T-helper 2 cell treated with Interferon-gamma antibody and Interleukin-4, amounts not matched to agents 5 μg/mL and 100 μg/mL, for 36 hours (primary cell): ENCODE measurements around the gene KIF26B.
"Not testable (repeated sequence)": the region's sequence is repeated elsewhere in the genome, so short reads cannot be mapped to it uniquely, and the experiment has no call there.

Experiments
- DNase-seq: peaks from one replicate; pipeline ENCODE4 v3.0.0; 2021; ENCODE audit warnings: low spot score
- H3K27ac Mint-ChIP-seq: one replicate; pipeline ENCODE4 v1.8.0; 2021; ENCODE audit warnings: mild to moderate bottlenecking, mixed read lengths
- H3K27me3 Mint-ChIP-seq: one replicate; pipeline ENCODE4 v1.8.0; 2021; ENCODE audit warnings: low read depth, mixed read lengths
- H3K36me3 Mint-ChIP-seq: one replicate; pipeline ENCODE4 v1.8.0; 2021; ENCODE audit warnings: low read depth, mixed read lengths
- H3K4me1 Mint-ChIP-seq: one replicate; pipeline ENCODE4 v1.8.0; 2021; ENCODE audit warnings: low read depth, mixed read lengths
- H3K4me3 Mint-ChIP-seq: one replicate; pipeline ENCODE4 v1.8.0; 2022; ENCODE audit warnings: mild to moderate bottlenecking, moderate library complexity, mixed read lengths
- H3K9me3 Mint-ChIP-seq: one replicate; pipeline ENCODE4 v1.8.0; 2021; ENCODE audit warnings: mixed read lengths

The KIF26B gene

DNA sequence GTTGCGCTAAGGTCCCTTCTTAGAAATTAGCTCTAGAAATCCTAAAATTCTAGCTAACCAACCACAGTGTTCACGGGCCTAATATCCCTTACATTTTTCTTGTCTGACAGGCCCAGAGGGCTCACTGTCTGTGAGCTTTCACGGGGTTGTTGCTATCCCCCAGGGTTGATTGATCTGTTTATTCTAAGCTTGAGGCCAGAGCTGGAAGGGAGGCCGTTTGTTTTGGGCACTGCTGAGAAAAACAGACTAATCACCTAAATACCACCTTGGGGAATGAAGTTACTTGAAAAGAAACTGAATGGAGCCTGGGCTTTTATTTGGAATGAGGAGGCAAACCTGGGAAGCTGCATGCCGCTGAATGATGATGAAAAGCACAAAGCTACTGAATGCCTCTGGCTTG lies 162.4 kb downstream of the KIF26B start:
- Mint-ChIP-seq H3K4me1 (no peaks in the 10 kb centered on the region), H3K36me3 (no peaks in the 10 kb centered on the region), H3K9me3 (no peaks in the 10 kb centered on the region), H3K27me3 (no peaks in the 10 kb centered on the region), H3K27ac (no peak overlapping the region), H3K4me3 (no peak overlapping the region)
- DNase-seq = no peak

DNA sequence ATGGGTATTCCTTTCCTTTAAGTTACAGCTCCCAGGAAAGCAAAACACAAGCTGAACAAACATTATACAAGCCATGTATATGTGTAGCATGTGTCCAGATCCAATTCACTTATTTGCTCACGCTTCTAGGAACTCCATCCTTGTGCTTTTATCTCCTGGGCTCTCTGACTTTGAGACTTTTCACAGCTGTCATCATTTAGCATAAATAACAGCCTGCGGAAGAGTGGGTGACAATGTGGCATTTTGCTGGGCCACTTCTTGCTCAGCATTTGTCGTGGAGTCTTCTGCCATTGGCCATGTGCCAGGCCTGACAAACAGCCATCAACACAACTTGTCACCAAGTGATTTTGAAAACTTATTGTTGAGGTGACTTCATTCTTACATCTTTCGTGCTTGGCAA lies 164.3 kb downstream of the KIF26B start:
- H3K4me1 Mint-ChIP-seq = no peaks in the 10 kb centered on the region
- H3K27me3 Mint-ChIP-seq = no peaks in the 10 kb centered on the region
- no peak overlapping the region for H3K4me3 Mint-ChIP-seq
- no peaks in the 10 kb centered on the region for H3K9me3 Mint-ChIP-seq
- H3K27ac Mint-ChIP-seq = no peak overlapping the region
- H3K36me3 Mint-ChIP-seq = no peaks in the 10 kb centered on the region
- DNase-seq = no peak

DNA sequence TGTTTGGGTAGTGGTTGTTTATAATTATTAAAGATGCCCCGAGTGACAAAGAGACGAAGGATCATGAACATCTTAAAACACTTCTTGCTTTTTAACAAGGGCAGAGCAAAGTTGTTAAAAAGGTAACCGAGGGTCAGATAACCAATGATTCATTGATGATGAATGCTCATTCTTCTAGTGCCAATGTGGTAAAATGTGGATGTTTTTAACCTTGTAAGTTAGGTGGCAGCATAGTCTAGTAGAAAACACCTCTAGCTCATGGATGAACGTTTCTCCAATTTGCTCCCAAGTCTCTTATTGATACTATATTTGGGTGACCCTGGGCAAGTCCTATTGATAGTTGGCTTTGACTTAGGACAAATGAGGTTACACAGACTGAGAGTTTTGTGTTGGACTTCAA lies 167.9 kb downstream of the KIF26B start:
- DNase-seq = no peak
- Mint-ChIP-seq H3K27me3 (no peaks in the 10 kb centered on the region), H3K27ac (no peak overlapping the region)

DNA sequence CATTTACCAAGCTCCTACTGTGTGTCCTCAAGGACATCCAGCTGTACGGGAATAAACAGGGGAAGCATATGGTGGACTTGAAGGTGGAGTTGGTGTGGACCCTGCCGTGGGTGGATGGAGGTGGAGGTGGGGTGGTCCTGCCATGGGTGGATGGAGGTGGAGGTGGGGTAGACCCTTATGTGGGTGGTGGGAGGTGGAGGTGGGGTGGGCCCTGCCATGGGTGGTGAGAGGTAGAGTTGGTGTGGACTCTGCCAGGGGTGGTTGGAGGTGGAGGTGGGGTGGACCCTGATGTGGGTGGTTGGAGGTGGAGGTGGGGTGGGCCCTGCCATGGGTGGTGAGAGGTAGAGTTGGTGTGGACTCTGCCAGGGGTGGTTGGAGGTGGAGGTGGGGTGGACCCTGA lies 169.0 kb downstream of the KIF26B start:
- not testable (repeated sequence) for H3K4me3 Mint-ChIP-seq, H3K27me3 Mint-ChIP-seq, H3K4me1 Mint-ChIP-seq, H3K36me3 Mint-ChIP-seq, H3K27ac Mint-ChIP-seq, DNase-seq, H3K9me3 Mint-ChIP-seq

More for the DNA sequence above, 167.9 kb downstream of the KIF26B start:
- Mint-ChIP-seq H3K4me1 (no peaks in the 10 kb centered on the region), H3K9me3 (no peaks in the 10 kb centered on the region), H3K4me3 (no peak overlapping the region), H3K36me3 (no peaks in the 10 kb centered on the region)

DNA sequence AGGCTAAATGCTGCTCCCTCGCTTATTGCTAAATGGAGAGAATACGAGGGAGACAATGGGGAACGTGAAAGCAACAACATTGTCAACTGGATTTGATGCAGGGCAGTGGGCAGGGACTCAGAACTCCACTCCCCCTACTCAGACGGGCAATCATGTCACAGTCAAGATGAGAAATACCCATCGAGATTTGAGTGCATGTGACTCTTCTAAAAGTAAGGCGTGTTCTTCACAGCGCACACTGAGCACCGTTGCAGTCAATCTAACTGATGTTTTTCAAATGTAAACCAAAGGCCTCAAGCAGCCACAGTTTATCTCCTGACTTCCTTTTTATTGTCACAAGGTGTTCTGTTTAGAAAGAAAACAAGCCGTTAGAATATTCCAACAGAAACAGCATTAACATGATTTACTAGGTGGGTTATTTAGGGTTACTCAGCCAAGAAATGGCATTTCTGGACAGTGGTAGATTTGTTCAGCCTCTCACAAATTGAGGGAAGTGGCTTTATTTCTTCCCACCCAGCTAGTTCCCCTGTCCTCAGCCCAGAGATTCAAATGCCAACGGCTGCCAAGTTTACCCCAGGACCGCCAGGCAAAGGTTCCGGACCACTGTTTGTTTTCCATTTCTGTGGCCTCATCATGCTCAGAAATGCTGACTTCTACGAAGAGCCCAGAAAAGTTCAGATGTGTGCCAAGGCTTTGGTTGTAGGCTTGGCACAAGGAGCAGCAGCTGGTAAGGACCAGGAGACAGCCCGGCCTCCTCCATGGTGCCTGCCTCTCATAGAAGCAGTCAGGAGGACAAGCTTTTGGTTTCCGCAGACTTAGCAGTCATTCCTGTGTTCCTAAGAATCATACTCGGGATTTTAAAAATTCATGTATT lies 171.4 kb downstream of the KIF26B start:
- DNase-seq = no peak
- Mint-ChIP-seq H3K4me1 (no peaks in the 10 kb centered on the region), H3K27ac (no peak overlapping the region), H3K4me3 (no peak overlapping the region), H3K9me3 (no peaks in the 10 kb centered on the region), H3K36me3 (no peaks in the 10 kb centered on the region), H3K27me3 (no peaks in the 10 kb centered on the region)

DNA sequence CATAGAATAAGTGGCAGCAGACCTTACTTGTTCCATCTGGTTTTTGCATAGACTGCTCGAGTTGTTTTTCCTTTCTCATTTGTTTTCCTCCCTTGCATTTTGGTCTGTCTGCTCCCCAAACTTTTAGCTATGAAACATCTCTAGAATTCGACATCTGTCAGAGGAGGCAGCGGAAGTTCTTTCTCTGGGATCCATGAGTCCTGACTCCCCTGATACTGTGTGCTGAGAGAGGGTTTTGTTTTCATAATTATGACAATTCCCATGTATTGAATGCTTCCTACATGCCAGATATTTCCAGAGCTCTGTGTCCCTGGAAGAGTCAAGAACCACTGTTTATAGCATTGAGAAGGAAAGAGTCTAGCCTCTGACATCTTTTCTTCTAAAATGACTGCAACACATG lies 172.6 kb downstream of the KIF26B start:
- Mint-ChIP-seq H3K27me3 (no peaks in the 10 kb centered on the region), H3K4me1 (no peaks in the 10 kb centered on the region), H3K36me3 (no peaks in the 10 kb centered on the region), H3K9me3 (no peaks in the 10 kb centered on the region), H3K27ac (no peak overlapping the region), H3K4me3 (no peak overlapping the region)
- DNase-seq = no peak

DNA sequence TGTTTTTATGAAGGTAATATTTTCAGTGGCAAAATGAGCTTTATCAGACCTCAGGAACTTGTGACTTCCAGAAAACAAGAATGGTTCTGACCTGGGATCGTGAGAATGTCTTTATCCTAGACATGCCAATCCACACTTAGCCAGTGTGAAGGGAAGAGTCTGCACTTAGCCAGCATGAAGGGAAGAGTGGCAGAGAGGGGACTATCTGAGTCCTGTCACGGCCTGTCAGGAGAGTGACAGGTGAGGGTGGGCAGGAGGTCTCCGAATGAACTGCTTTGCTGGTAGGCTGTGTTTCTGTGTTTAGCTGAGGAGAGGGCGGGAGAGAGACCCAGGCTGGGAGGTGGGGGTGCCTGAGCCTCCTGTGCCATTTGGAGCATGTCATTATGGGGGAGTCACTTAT lies 173.1 kb downstream of the KIF26B start:
- Mint-ChIP-seq H3K36me3 (no peaks in the 10 kb centered on the region), H3K4me1 (peaks cover 3% of the 10 kb centered on the region), H3K4me3 (no peak overlapping the region), H3K27ac (no peak overlapping the region), H3K27me3 (no peaks in the 10 kb centered on the region), H3K9me3 (no peaks in the 10 kb centered on the region)
- DNase-seq = no peak

DNA sequence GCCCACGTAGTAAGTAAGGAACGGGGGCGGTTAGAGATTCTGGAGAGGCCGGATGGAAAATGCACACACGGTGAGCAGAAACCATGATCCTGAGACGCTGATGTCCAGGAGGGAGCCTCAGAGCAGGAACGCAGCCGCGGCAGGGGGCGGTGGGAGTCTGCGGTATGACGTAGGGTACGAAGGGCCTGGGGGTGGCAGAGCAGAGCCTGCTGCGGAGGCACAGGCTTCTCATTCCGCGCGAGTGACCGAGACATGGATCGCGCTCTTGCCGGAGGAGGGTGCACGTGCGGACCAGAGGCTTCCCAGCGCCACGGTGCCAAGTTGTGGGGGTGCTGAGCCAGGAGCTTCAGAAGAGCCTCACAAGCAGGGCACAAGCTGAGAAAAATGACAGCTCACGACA lies 176.2 kb downstream of the KIF26B start:
- H3K4me1 Mint-ChIP-seq = peaks cover 3% of the 10 kb centered on the region

DNA sequence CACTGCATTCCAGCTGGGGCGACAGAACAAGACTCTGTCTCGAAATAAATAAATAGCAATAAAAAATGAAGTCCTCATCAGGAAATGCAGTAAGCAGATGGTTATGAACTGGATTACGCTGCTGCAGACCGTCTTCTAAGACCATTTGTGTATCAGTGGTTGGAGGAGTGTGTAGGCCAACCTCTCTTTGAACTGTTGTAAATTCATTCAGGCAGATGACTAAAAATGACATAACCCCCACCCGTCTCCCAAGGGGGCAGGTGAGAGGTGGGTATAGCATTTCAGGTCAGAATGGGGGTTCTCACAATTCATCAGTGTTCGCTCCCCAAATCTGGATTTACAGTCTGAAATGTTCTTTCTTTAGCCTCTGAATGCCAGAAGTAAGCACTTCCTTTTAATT lies 177.3 kb downstream of the KIF26B start:
- Mint-ChIP-seq H3K27me3 (no peaks in the 10 kb centered on the region), H3K4me1 (peaks cover 3% of the 10 kb centered on the region), H3K9me3 (no peaks in the 10 kb centered on the region), H3K4me3 (no peak overlapping the region), H3K27ac (no peak overlapping the region), H3K36me3 (no peaks in the 10 kb centered on the region)
- no peak for DNase-seq

More for the DNA sequence above, 176.2 kb downstream of the KIF26B start:
- H3K27ac Mint-ChIP-seq = no peak overlapping the region
- no peak for DNase-seq
- no peaks in the 10 kb centered on the region for H3K27me3 Mint-ChIP-seq
- no peaks in the 10 kb centered on the region for H3K36me3 Mint-ChIP-seq
- no peaks in the 10 kb centered on the region for H3K9me3 Mint-ChIP-seq
- no peak overlapping the region for H3K4me3 Mint-ChIP-seq

DNA sequence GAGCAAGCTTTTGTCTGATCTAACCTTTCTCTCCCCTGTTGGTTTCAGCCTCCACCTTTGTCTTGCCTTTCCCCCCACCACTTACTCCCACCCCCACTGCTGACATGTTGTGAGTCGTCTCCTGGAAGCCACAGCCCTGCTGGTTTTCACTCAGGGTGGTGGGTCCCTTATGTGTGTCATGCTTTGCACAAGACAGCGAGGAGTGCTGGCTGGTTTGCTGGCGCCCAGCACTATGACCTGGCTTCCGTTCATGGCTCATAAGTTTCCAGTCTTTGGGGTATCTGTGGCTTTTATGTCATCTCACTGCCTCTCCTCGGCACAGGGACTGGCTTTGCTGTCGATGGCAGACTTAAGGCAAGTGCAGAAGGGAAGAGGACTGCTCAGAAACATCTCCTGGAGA lies 177.7 kb downstream of the KIF26B start:
- Mint-ChIP-seq H3K27ac (no peak overlapping the region), H3K4me3 (no peak overlapping the region), H3K36me3 (no peaks in the 10 kb centered on the region), H3K27me3 (no peaks in the 10 kb centered on the region), H3K4me1 (peaks cover 3% of the 10 kb centered on the region), H3K9me3 (no peaks in the 10 kb centered on the region)
- DNase-seq = peak; percentile 21

DNA sequence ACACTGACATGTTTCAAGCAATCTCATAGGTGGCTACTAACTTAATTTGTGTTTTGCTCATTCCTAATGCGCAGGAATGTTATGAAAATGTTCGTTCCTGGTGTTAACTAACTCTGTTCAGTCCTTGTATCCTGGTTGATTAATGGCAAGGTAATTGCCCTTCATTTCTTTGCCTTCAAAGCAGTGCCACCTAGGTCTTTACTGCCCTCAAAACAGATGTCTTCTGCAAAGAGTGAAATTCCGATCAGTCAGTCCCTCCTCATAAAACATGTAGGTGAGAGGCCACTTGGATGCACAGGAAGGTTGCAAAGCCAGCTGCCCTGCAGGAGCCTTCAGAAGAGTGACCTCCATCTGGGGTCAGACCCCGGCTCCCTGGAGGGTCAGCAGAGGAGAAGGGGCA lies 179.4 kb downstream of the KIF26B start:
- Mint-ChIP-seq H3K9me3 (no peaks in the 10 kb centered on the region), H3K4me3 (no peak overlapping the region), H3K27ac (no peak overlapping the region)

DNA sequence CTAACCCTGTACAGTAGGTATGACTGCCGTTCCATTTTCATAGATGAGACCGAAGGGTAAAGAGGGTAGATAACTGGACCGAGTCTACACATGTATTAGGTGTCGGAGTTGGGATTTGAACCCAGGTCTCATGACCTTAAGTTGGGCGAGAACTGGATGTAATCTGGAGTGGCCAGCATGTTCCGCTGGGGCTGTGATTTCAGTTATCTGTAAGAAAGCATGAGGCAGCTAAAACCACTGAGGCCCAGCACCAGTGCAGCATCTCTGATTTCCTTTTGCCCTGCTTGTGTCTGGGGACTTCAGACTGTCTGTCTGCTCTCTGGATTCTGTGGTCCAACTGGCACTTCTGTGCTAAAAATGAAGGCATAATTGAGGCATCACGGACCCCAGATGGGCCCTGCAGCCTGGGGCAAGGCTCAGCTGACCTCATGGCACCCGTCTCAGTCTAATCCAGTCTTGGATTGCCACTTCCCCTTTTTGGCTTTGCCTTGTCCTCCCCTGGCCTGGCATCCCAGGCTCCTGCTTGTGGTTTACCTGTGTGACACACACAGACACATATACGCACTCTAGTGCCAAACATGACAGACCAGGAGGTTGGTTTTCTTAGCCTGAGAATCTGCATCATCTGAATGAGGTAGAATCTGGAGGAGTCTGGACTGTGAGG lies 180.2 kb downstream of the KIF26B start:
- H3K4me1 Mint-ChIP-seq = peaks cover 7% of the 10 kb centered on the region
- H3K27ac Mint-ChIP-seq = no peak overlapping the region
- H3K36me3 Mint-ChIP-seq = no peaks in the 10 kb centered on the region
- DNase-seq = no peak
- no peaks in the 10 kb centered on the region for H3K9me3 Mint-ChIP-seq
- H3K27me3 Mint-ChIP-seq = no peaks in the 10 kb centered on the region
- no peak overlapping the region for H3K4me3 Mint-ChIP-seq

More for the DNA sequence above, 179.4 kb downstream of the KIF26B start:
- DNase-seq = no peak
- Mint-ChIP-seq H3K4me1 (peaks cover 7% of the 10 kb centered on the region), H3K36me3 (no peaks in the 10 kb centered on the region), H3K27me3 (no peaks in the 10 kb centered on the region)

DNA sequence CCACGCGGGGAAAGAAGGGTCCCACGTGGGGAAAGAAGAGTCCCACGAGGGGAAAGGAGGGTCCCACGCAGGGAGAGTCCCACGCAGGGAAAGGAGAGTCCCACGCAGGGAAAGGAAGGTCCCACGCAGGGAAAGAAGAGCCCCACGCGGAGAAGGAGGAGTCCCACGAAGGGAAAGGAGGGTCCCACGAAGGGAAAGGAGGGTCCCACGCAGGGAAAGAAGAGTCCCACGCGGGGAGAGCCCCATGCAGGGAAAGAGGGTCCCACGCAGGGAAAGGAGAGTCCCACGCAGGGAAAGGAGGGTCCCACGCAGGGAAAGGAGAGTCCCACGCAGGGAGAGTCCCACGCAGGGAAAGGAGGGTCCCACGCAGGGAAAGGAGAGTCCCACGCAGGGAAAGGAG lies 180.9 kb downstream of the KIF26B start:
- H3K4me1 Mint-ChIP-seq, DNase-seq, H3K4me3 Mint-ChIP-seq, H3K9me3 Mint-ChIP-seq, H3K27me3 Mint-ChIP-seq, H3K27ac Mint-ChIP-seq, H3K36me3 Mint-ChIP-seq: not testable (repeated sequence)

DNA sequence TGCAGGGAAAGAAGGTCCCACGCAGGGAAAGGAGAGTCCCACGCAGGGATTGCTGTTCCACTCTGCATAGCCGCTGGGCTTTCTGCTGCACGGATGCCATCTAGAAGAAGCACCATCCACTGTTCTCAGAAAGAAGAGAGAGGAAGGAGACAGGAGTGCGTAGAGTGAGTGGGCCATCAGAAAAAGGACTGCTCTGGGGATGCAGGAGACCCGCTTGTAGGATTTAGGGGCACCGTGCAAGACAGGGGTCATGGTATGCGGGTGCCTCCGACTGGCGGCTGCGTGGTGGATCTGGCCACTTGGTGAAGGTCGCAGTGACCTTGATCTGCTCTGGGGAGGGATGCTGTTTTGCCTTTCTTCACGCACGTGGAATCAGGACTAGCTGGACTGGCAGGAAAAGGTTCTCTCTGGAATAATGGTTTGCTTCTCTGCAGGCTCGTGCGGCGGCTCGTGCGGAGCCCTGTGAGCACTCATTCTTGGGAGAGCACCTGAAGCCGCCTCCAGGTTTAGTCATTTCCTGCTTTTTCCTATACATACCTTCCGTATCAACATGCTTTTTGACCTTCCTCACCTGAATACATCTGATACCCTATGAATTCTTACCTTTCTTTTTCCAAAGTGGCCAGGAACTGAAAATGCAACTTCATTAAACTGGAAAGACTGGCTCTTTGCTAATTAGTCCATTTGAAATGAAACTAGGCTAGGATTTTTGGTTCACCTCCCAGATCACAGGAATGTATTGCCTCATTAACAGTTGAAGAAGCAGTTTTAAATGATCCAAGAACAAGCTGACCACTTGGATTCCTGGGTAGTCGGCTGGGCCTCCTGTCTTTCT lies 181.6 kb downstream of the KIF26B start:
- Mint-ChIP-seq H3K9me3 (no peaks in the 10 kb centered on the region), H3K27me3 (no peaks in the 10 kb centered on the region), H3K27ac (no peak overlapping the region), H3K4me1 (peaks cover 7% of the 10 kb centered on the region), H3K36me3 (no peaks in the 10 kb centered on the region), H3K4me3 (no peak overlapping the region)
- DNase-seq = no peak
